ENCODE results near the gene CFAP52.
"Not testable (repeated sequence)": the region's sequence is repeated elsewhere in the genome, so short reads cannot be mapped to it uniquely, and the experiment has no call there.

The CFAP52 gene

GRCh38 chr17:9607058-9607457 lies 30.6 kb downstream of the CFAP52 start:
- not testable (repeated sequence) for H3K4me1 ChIP-seq (ENCODE audit: control insufficient read depth in 1 of 2, insufficient read depth in 2 of 2, low read length in 2 of 2); H3K9me3 ChIP-seq (ENCODE audit: control insufficient read depth in 1 of 2, low read length in 2 of 2); H3K27me3 ChIP-seq (ENCODE audit: control insufficient read depth in 1 of 2, insufficient read depth in 2 of 2, low read length in 2 of 2); H3K4me3 ChIP-seq (ENCODE audit: low read depth in 1 of 2, low read length in 2 of 2); H3K9ac ChIP-seq (ENCODE audit: low read depth in 1 of 2, low read length in 2 of 2); H3K27ac ChIP-seq (ENCODE audit: low read depth, low read length); H3K36me3 ChIP-seq (ENCODE audit: control insufficient read depth in 1 of 2, insufficient read depth in 2 of 2, low read length in 2 of 2)

- Histone ChIP-seq H3K4me3 (ENCODE audit: low read depth in 1 of 2, low read length in 2 of 2) (no peak overlapping the region), H3K27me3 (ENCODE audit: control insufficient read depth in 1 of 2, insufficient read depth in 2 of 2, low read length in 2 of 2) (no peaks in the 10 kb centered on the region), H3K9ac (ENCODE audit: low read depth in 1 of 2, low read length in 2 of 2) (no peak overlapping the region), H3K27ac (ENCODE audit: low read depth, low read length) (no peak overlapping the region), H3K9me3 (ENCODE audit: control insufficient read depth in 1 of 2, low read length in 2 of 2) (no peaks in the 10 kb centered on the region), H3K4me1 (ENCODE audit: control insufficient read depth in 1 of 2, insufficient read depth in 2 of 2, low read length in 2 of 2) (no peaks in the 10 kb centered on the region), H3K36me3 (ENCODE audit: control insufficient read depth in 1 of 2, insufficient read depth in 2 of 2, low read length in 2 of 2) (no peaks in the 10 kb centered on the region)
Measured at GRCh38 chr17:9611557-9611956, 35.1 kb downstream of the CFAP52 start.

GRCh38 chr17:9612006-9612405 lies 35.6 kb downstream of the CFAP52 start:
- Histone ChIP-seq H3K9me3 (ENCODE audit: control insufficient read depth in 1 of 2, low read length in 2 of 2) (no peaks in the 10 kb centered on the region), H3K4me3 (ENCODE audit: low read depth in 1 of 2, low read length in 2 of 2) (no peak overlapping the region), H3K36me3 (ENCODE audit: control insufficient read depth in 1 of 2, insufficient read depth in 2 of 2, low read length in 2 of 2) (no peaks in the 10 kb centered on the region), H3K27ac (ENCODE audit: low read depth, low read length) (no peak overlapping the region), H3K27me3 (ENCODE audit: control insufficient read depth in 1 of 2, insufficient read depth in 2 of 2, low read length in 2 of 2) (no peaks in the 10 kb centered on the region), H3K9ac (ENCODE audit: low read depth in 1 of 2, low read length in 2 of 2) (no peak overlapping the region), H3K4me1 (ENCODE audit: control insufficient read depth in 1 of 2, insufficient read depth in 2 of 2, low read length in 2 of 2) (no peaks in the 10 kb centered on the region)

- Histone ChIP-seq H3K4me3 (ENCODE audit: low read depth in 1 of 2, low read length in 2 of 2) (no peak overlapping the region), H3K9ac (ENCODE audit: low read depth in 1 of 2, low read length in 2 of 2) (no peak overlapping the region), H3K27ac (ENCODE audit: low read depth, low read length) (no peak overlapping the region), H3K4me1 (ENCODE audit: control insufficient read depth in 1 of 2, insufficient read depth in 2 of 2, low read length in 2 of 2) (no peaks in the 10 kb centered on the region), H3K9me3 (ENCODE audit: control insufficient read depth in 1 of 2, low read length in 2 of 2) (no peaks in the 10 kb centered on the region), H3K27me3 (ENCODE audit: control insufficient read depth in 1 of 2, insufficient read depth in 2 of 2, low read length in 2 of 2) (no peaks in the 10 kb centered on the region), H3K36me3 (ENCODE audit: control insufficient read depth in 1 of 2, insufficient read depth in 2 of 2, low read length in 2 of 2) (no peaks in the 10 kb centered on the region)
Measured at GRCh38 chr17:9615486-9615885, 39.0 kb downstream of the CFAP52 start.

- no peaks in the 10 kb centered on the region for H3K4me1 ChIP-seq (ENCODE audit: control insufficient read depth in 1 of 2, insufficient read depth in 2 of 2, low read length in 2 of 2)
- no peak overlapping the region for H3K4me3 ChIP-seq (ENCODE audit: low read depth in 1 of 2, low read length in 2 of 2)
- no peaks in the 10 kb centered on the region for H3K36me3 ChIP-seq (ENCODE audit: control insufficient read depth in 1 of 2, insufficient read depth in 2 of 2, low read length in 2 of 2)
- no peaks in the 10 kb centered on the region for H3K27me3 ChIP-seq (ENCODE audit: control insufficient read depth in 1 of 2, insufficient read depth in 2 of 2, low read length in 2 of 2)
- no peak overlapping the region for H3K9ac ChIP-seq (ENCODE audit: low read depth in 1 of 2, low read length in 2 of 2)
- H3K9me3 ChIP-seq (ENCODE audit: control insufficient read depth in 1 of 2, low read length in 2 of 2) = peaks cover 3 to 4% of the 10 kb centered on the region in 2 donors
- H3K27ac ChIP-seq (ENCODE audit: low read depth, low read length) = no peak overlapping the region
Measured at GRCh38 chr17:9622961-9623360, 46.5 kb downstream of the CFAP52 start.

GRCh38 chr17:9628509-9628908 lies 52.1 kb downstream of the CFAP52 start:
- Histone ChIP-seq H3K4me3 (ENCODE audit: low read depth in 1 of 2, low read length in 2 of 2) (no peak overlapping the region), H3K27me3 (ENCODE audit: control insufficient read depth in 1 of 2, insufficient read depth in 2 of 2, low read length in 2 of 2) (no peaks in the 10 kb centered on the region), H3K36me3 (ENCODE audit: control insufficient read depth in 1 of 2, insufficient read depth in 2 of 2, low read length in 2 of 2) (no peaks in the 10 kb centered on the region), H3K27ac (ENCODE audit: low read depth, low read length) (no peak overlapping the region), H3K9ac (ENCODE audit: low read depth in 1 of 2, low read length in 2 of 2) (no peak overlapping the region), H3K4me1 (ENCODE audit: control insufficient read depth in 1 of 2, insufficient read depth in 2 of 2, low read length in 2 of 2) (no peaks in the 10 kb centered on the region), H3K9me3 (ENCODE audit: control insufficient read depth in 1 of 2, low read length in 2 of 2) (peaks cover 2% of the 10 kb centered on the region in 2 donors)

GRCh38 chr17:9632741-9633140 lies 56.3 kb downstream of the CFAP52 start:
- H3K9me3 ChIP-seq (ENCODE audit: control insufficient read depth in 1 of 2, low read length in 2 of 2) = no peaks in the 10 kb centered on the region
- H3K4me1 ChIP-seq (ENCODE audit: control insufficient read depth in 1 of 2, insufficient read depth in 2 of 2, low read length in 2 of 2) = no peaks in the 10 kb centered on the region
- no peak overlapping the region for H3K4me3 ChIP-seq (ENCODE audit: low read depth in 1 of 2, low read length in 2 of 2)
- H3K27ac ChIP-seq (ENCODE audit: low read depth, low read length) = no peak overlapping the region
- no peaks in the 10 kb centered on the region for H3K36me3 ChIP-seq (ENCODE audit: control insufficient read depth in 1 of 2, insufficient read depth in 2 of 2, low read length in 2 of 2)
- H3K27me3 ChIP-seq (ENCODE audit: control insufficient read depth in 1 of 2, insufficient read depth in 2 of 2, low read length in 2 of 2) = peaks cover 0 to 3% of the 10 kb centered on the region in 2 donors
- H3K9ac ChIP-seq (ENCODE audit: low read depth in 1 of 2, low read length in 2 of 2) = no peak overlapping the region

GRCh38 chr17:9635340-9635739 lies 58.9 kb downstream of the CFAP52 start:
- no peaks in the 10 kb centered on the region for H3K36me3 ChIP-seq (ENCODE audit: control insufficient read depth in 1 of 2, insufficient read depth in 2 of 2, low read length in 2 of 2)
- H3K9me3 ChIP-seq (ENCODE audit: control insufficient read depth in 1 of 2, low read length in 2 of 2) = no peaks in the 10 kb centered on the region
- no peak overlapping the region for H3K4me3 ChIP-seq (ENCODE audit: low read depth in 1 of 2, low read length in 2 of 2)
- no peak overlapping the region for H3K9ac ChIP-seq (ENCODE audit: low read depth in 1 of 2, low read length in 2 of 2)
- H3K27me3 ChIP-seq (ENCODE audit: control insufficient read depth in 1 of 2, insufficient read depth in 2 of 2, low read length in 2 of 2) = peaks cover 0 to 3% of the 10 kb centered on the region in 2 donors
- no peak overlapping the region for H3K27ac ChIP-seq (ENCODE audit: low read depth, low read length)
- H3K4me1 ChIP-seq (ENCODE audit: control insufficient read depth in 1 of 2, insufficient read depth in 2 of 2, low read length in 2 of 2) = no peaks in the 10 kb centered on the region

- H3K27ac ChIP-seq (ENCODE audit: low read depth, low read length) = no peak overlapping the region
- H3K9ac ChIP-seq (ENCODE audit: low read depth in 1 of 2, low read length in 2 of 2) = no peak overlapping the region
- no peak overlapping the region for H3K4me3 ChIP-seq (ENCODE audit: low read depth in 1 of 2, low read length in 2 of 2)
- H3K4me1 ChIP-seq (ENCODE audit: control insufficient read depth in 1 of 2, insufficient read depth in 2 of 2, low read length in 2 of 2) = no peaks in the 10 kb centered on the region
- no peaks in the 10 kb centered on the region for H3K36me3 ChIP-seq (ENCODE audit: control insufficient read depth in 1 of 2, insufficient read depth in 2 of 2, low read length in 2 of 2)
- H3K27me3 ChIP-seq (ENCODE audit: control insufficient read depth in 1 of 2, insufficient read depth in 2 of 2, low read length in 2 of 2) = peaks cover 0 to 3% of the 10 kb centered on the region in 2 donors
- no peaks in the 10 kb centered on the region for H3K9me3 ChIP-seq (ENCODE audit: control insufficient read depth in 1 of 2, low read length in 2 of 2)
Measured at GRCh38 chr17:9636501-9636900, 60.1 kb downstream of the CFAP52 start.

- H3K27me3 ChIP-seq (ENCODE audit: control insufficient read depth in 1 of 2, insufficient read depth in 2 of 2, low read length in 2 of 2); H3K4me3 ChIP-seq (ENCODE audit: low read depth in 1 of 2, low read length in 2 of 2); H3K27ac ChIP-seq (ENCODE audit: low read depth, low read length); H3K9ac ChIP-seq (ENCODE audit: low read depth in 1 of 2, low read length in 2 of 2); H3K36me3 ChIP-seq (ENCODE audit: control insufficient read depth in 1 of 2, insufficient read depth in 2 of 2, low read length in 2 of 2); H3K9me3 ChIP-seq (ENCODE audit: control insufficient read depth in 1 of 2, low read length in 2 of 2); H3K4me1 ChIP-seq (ENCODE audit: control insufficient read depth in 1 of 2, insufficient read depth in 2 of 2, low read length in 2 of 2): not testable (repeated sequence)
Measured at GRCh38 chr17:9640388-9640787, 63.9 kb downstream of the CFAP52 start.

GRCh38 chr17:9643611-9644010 lies 67.2 kb downstream of the CFAP52 start:
- peaks cover 4 to 9% of the 10 kb centered on the region in 2 donors for H3K4me1 ChIP-seq (ENCODE audit: control insufficient read depth in 1 of 2, insufficient read depth in 2 of 2, low read length in 2 of 2)
- peaks cover 3 to 6% of the 10 kb centered on the region in 2 donors for H3K27me3 ChIP-seq (ENCODE audit: control insufficient read depth in 1 of 2, insufficient read depth in 2 of 2, low read length in 2 of 2)
- H3K9ac ChIP-seq (ENCODE audit: low read depth in 1 of 2, low read length in 2 of 2) = no peak overlapping the region
- no peak overlapping the region for H3K27ac ChIP-seq (ENCODE audit: low read depth, low read length)
- H3K9me3 ChIP-seq (ENCODE audit: control insufficient read depth in 1 of 2, low read length in 2 of 2) = no peaks in the 10 kb centered on the region
- peak overlapping the region in 1 of 2 donors; percentile 84 for H3K4me3 ChIP-seq (ENCODE audit: low read depth in 1 of 2, low read length in 2 of 2)
- H3K36me3 ChIP-seq (ENCODE audit: control insufficient read depth in 1 of 2, insufficient read depth in 2 of 2, low read length in 2 of 2) = no peaks in the 10 kb centered on the region
